GM21367 (cell line): ENCODE results near the gene C1QBP.
"Not testable (repeated sequence)": the region's sequence is repeated elsewhere in the genome, so short reads cannot be mapped to it uniquely, and the experiment has no call there.

Experiments used
- ATAC-seq: cut with Tn5 transposase; IDR thresholded peaks from one replicate; pipeline ENCODE4 v1.9.1; 2021; ENCODE audit not compliant: unreplicated experiment

C1QBP gene, protein sequence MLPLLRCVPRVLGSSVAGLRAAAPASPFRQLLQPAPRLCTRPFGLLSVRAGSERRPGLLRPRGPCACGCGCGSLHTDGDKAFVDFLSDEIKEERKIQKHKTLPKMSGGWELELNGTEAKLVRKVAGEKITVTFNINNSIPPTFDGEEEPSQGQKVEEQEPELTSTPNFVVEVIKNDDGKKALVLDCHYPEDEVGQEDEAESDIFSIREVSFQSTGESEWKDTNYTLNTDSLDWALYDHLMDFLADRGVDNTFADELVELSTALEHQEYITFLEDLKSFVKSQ

DNA sequence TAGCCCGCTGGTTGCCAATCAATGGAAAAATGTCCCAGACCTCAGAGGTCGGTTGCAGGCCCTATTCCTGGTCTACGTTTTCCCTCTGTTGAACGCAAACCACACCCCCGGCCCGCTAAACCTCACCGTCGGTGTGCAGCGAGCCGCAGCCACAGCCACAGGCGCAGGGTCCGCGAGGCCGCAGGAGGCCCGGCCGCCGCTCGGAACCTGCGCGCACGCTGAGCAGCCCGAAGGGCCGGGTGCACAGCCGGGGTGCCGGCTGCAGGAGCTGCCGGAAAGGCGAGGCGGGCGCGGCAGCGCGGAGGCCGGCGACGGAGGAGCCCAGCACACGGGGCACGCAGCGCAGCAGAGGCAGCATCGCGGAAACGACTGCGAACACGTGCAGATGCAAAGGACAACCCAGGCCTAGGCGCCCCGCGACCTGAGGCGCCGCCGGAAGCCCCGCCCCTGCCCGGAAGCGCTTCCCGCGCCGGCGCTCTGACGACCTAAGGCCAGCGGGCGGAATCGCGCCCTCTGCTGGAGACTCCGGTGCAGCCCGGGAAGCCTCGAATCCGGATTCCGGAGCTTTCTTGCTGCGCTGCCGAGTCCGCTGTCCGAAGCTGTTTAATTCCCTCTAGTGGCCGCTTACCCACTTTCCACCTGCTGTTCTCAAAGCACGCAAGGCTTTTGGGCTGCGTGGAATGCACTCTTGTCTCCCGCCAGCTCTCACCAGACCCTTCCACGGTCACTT, at the start of gene C1QBP:
Gene C1QBP, minus strand, starts transcription at position 440 of the 730 bp plus-strand sequence. Its CDS starts 82 bp downstream, at position 358.
- ATAC-seq = peak; percentile 60

DNA sequence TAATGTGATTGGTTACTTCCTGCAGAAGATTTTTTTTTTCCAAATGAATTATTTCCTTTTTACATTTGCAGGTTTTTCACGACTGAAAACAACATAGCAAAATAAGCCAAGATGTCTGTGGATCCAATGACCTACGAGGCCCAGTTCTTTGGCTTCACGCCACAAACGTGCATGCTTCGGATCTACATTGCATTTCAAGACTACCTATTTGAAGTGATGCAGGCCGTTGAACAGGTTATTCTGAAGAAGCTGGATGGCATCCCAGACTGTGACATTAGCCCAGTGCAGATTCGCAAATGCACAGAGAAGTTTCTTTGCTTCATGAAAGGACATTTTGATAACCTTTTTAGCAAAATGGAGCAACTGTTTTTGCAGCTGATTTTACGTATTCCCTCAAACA, 49.8 kb upstream of the C1QBP start:
- ATAC-seq = no peak

DNA sequence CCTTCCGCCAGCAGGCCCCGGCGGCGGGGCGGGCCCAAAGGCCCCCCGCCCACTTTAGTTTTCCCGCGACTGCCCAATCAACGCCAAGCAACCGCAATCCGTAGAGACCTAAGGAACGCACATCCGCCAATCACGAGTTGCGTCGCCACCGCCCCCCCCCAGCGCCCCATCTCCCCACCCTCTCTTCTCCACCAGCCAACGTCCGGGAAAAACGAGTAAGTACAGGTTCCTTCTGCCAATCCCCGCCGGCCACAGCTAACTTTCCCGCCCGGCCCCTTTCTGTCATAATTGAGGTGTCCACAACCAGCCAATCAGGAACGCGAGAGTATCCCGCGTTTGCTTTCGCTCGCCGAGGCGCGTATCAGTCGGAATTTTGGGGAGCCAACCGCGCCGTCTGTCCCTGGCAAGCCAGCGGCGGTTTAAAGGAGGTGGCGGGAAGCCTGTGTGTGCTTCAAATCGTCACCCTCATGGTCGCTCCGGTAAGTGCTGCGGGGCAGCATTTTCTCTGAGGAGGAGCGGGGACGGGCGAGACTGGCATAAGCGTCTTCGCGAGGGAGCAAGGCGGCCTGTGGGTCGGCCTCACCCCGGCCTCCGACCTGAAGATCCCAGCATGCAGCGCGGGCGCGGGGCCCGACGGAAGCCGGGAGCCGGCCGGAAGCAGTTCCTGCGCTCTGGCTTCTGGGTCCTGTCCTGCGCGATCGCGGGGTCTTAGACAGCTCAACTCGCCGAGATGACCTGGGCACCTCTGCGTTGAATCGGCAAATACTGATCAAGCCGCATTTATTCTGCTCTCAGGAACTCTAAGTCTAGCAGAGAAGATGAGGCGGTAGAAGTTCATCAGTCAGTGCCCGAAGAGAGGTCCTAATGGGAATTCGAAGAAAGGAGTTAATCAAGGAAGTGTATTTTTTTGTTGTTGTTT, 47.5 kb upstream of the C1QBP start, which contains the start of gene MIS12:
Gene MIS12, plus strand, starts transcription at position 361 of the 919 bp plus-strand sequence. CDS start 2,297 bp downstream, outside the sequence.
- ATAC-seq = peak; percentile 62

DNA sequence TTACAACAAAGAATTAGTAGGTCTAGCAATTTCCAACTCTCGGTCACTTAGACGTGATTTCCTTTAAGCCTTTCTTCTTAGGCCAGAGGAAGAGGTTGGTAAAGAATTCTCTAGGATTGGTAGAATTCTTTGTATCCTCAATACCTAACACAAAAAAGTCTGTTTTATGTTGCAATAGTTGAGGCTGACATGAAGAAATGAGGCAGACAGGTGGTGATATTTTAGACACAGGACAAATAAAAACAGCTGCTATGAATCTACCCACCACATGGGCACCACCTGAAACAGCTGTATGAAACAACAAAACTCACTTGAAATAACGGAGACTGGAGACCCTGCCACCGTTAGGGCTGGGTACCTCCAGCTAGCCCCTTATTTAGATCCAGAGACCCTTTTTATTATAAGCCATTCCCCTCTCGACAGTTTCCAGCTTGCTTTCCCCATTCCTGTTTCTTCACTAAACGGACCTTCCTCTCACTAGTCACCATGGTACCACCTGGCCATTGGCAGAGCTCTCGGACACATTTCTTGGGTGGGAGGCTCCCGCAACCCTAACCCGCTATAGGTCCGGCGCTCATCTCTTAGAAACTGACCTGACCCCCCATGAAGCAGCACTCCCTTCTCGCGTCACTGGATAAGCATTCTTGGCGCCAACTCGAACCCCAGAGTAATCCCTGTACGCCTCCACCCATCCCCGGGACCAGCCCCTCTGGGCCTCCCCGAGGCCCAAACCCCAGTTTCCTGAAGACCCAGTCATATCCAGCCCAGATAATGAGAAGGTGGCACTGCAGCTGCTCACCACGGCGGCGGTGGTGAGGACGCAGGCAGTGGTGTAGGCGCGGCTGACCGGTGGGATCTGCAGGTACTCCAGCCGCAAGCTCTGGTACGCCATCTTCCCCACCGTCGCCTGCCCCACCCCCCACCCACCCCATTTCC, 46.6 kb upstream of the C1QBP start, which contains the start of gene DERL2:
Gene DERL2, minus strand, starts transcription at position 909 of the 936 bp plus-strand sequence. Its CDS starts 17 bp downstream, at position 892.
- peak; percentile 6 for ATAC-seq

DNA sequence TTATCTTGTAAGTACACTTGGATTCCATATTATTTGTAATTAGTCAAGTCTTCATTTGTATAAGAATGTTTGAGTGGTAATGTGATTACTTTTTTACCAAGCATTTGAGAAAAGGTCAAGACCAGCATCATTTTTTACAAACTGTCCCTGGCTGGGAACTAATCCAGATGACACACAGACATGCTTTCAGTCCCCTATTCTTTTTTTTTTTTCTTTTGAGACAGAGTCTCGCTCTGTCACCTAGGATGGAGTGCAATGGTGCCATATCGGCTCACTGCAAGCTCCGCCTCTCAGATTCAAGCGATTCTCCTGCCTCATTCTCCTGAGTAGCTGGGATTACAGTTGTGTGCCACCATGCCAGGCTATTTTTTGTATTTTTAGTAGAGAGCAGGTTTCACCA, 42.5 kb upstream of the C1QBP start:
- no peak for ATAC-seq

DNA sequence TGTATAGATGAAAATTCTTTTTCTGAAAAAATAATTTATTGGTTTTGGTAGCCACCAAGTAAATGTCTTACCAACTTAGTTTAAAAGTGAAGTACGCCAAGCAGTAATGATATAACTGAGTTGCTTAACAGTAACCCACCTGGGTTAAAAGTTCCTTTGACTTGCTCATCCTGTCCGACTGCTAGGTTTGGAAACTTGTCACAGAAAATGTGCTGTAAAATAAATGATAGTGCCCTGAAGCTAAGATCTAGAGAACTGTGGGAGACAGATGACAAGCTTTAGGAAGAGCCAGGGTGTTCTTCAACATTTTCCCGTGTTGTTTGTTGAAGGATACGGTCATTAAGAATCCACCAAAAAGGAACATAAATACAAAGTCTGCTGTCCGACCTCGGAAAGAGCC, 42.0 kb upstream of the C1QBP start:
- no peak for ATAC-seq

DNA sequence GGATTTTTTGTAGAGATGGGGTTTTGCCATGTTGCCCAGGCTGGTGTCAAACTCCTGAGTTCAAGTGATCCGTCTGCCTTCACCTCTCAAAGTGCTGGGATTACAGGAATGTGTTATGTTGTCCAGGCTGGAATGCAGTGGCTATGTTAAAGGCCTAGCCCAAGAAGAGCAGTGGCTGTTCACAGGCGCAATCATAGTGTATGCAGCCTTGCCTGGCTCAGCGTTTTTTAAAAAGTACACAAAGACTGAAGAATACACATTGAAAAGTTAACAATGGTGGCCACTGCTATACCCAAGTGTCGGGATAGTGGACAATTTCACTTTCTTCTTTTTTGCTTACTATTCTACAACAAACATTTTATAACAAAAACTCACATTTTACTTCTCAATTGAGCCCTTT, 40.0 kb upstream of the C1QBP start:
- no peak for ATAC-seq

DNA sequence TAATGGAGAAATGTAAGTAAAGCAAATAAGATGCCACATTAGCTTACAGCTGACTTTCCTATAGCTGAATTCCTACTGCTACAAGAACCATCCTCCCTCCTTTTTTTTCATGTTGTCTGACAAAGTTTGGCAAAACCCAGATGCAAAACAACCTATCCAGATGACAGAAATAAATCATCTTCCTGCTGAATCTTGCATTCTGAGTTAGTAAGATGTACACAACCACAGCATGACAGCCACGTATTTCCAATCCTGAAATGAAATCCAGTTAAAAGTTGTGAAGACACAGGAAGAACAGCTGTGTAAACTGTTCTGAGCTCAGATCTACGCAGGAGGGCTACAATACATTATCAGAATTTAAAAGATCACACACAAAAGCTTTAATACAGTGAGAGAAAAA, 35.0 kb upstream of the C1QBP start:
- ATAC-seq = no peak

DNA sequence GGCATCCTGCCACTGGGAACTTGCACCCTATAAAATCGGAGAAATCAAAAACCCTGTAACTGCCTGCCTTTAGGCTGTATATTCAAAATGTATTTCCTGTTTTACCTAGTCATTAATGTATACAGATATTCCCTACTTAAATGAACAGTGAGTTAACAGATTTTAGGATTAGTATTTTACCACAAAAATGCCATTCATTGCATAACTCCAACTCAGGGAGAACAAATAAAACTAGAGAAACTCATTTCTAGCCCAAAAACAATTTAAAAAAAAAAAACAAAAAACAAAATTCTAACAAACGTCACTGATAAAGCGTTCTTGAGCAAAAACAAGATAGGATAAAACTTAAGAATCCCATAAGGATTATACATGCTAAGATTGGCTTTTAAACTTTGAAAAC, 33.6 kb upstream of the C1QBP start:
- no peak for ATAC-seq

DNA sequence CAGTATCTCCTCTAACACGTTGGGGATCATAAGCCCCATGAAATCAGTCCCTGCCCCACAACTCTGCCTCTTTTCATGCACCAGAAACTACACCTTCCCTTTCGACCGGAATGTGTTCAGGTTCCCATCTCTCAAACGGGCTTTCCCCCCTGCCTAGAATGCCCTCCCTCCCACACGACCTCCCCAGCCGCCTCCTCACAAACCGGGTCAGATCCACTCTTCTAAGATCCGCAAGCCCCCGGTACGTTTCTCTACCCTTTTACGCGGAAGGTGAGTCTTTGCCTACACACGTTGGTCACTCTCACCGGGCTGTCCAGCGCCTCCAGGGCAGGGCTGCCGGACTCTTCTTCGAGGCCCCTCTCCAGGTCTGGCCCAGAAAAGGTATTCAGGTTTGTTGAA, 29.1 kb upstream of the C1QBP start:
- ATAC-seq = peak; percentile 11

DNA sequence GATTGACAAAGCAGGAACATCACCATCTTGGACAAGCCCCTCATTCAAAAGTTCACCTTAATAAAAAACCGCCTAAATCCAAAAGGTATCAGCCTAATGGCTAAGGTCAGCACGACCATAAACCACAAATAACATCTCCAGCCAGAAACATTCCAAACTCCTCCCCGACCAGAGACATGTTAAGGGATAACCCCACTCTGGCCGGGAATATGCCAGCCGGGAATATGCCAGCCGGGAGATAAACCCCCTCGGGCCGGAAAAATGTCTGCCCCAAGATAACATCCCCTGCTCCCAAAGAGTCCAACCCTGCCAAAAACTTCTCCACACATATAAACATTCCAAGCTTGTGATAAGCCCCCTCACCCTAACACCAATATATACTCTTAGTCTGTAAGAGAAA, 28.5 kb upstream of the C1QBP start:
- no peak for ATAC-seq

DNA sequence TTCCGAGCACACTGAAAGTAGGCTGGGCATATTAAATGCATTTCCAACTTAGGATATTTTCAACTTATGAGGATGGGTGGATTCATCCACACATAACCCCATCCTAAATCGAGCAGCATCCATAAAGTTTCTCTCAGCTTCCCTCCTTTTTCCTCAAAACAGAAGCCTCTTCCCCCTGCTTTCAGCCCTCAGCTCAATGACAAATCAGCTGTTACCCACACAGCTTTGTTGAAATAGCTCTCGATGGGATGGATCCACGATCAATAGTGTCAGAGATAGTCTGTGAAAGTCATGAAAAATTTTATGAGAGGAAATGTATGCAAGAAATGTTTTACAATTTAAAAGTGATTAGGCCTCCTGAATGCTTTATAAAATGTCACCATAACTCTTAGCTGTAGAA, 27.3 kb upstream of the C1QBP start:
- ATAC-seq = no peak

DNA sequence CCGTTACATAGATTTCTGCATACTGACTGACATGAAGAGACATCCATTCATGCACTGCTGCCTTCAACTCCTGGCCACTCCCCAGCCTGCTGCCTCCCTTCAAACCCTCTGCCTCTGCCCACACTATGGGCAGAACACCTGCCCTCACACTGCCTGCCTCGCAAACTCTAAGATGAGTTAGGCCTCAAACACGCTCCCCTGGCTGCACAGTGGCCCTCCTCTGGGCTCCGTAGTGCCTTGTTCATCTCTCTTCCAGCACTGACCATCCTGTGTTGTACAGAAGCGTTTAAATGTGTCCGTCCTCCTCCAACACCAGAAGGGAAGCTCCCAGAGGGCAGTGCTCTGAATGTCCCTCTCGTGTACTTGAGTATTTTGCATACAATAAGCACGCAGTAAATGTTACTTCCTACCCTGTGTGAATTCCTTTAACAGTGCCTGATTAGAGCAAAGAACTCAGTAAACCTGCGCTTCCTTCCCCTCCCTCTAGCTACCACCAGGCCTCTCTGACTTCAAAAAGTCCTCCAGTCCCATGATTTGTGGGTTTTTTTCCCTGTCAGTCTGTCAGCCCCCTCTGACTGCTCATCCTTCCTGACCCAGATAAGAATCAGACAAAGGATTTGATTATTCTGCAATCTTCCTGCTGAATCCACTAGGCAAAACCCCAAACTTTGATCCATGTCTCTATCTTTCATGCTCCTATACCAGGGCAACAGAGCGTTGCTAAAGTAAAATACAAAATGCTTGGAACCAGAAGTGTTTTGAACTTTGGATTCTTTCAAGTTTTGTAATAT, 26.0 kb upstream of the C1QBP start:
- no peak for ATAC-seq

DNA sequence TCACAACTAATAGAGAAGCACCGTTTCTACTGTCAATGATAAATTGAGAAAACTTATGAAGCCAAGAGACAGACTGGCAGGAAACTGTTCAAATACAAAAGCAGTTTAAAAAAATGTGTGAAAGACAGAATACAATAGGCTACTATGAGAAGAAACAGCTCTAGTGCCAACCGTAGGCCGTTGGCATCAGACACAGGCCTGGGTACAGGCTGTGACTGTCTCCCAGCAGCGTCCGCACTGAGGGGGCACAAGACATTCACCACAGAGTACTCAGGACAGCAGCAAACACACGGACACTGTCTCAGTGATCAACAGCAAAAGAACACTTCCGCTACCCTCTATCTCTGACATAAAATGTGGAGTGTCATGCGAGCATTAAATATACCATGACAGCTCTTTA, 7.8 kb upstream of the C1QBP start:
- ATAC-seq = no peak

DNA sequence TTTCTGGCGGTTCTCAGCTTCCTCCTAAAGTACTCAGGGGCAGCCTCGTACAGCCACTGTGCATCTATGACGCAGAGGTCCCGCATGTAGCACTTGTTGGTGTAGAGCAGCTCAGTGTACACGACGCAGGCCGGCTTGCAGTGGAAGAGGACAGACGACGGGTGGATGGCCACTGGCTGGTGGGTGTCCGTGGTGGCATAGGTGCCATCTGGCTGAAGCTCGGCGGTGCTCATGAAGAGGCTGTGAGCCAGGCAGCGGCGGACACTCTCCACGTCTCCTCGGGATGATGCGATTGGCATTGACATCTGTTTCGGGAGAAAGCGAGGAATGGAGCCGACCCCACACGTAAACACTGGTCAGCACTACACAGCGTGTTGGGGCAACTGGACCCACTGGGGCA, 5.3 kb upstream of the C1QBP start:
- no peak for ATAC-seq

DNA sequence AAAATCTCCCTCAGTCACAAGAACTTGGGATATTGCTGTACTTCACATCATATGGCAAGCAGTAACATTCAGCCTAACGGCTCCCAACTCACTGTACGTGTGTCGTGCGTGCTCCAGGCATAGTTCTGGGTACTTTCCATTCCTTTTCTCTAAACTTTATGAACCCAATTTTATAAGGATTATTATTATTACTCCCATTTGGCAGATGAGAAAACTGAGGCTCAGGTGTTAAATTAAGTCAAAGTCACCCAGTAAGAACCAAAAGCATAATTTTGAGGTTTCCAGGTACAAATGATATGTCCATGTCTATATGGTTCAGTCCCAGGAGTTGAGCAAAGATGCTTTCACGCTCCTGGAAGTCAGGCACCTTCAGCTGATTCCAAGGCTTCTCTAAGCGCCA, 4.8 kb upstream of the C1QBP start:
- no peak for ATAC-seq

DNA sequence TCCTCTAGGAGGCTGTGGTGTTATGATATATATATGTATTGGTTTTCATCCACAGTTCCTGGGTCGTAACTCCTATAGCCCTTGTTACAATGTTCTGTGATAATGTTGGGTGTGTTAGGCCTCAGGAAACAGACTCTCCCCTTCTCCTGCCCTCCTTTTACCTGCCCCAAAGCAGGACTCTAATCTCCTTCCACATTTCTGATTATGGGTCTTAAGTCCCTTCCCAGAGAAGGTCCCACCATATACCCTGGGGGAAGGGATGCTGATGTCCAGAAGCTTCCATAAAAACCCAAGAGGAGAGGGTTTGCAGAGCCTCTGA, 450 bp upstream of the C1QBP start:
- no peak for ATAC-seq

DNA sequence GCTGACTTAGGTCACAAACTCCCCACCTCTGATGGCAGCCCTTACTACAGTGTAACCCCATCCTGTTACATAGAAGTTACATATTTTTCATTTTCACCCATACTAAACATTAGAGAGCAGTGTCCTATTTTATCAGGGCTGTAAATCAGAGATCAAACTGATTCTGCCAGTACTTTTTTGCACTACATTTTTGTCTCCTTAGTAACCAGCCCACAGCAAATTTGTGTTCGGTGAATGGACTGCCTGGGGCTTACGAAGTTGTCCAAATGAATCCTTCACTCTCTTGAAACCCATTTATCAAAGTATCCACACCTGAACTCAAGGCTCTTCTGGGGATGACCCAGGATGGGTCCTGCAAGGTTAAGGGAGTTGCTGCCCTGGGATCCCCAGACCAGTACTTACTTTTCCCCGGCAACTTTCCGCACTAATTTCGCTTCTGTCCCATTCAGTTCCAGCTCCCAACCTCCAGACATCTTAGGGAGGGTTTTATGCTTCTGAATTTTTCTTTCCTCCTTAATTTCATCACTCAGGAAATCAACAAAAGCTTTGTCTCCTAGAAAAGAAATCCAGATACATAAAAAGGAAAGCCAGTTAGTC, 1.1 kb downstream of the C1QBP start:
- ATAC-seq = no peak

DNA sequence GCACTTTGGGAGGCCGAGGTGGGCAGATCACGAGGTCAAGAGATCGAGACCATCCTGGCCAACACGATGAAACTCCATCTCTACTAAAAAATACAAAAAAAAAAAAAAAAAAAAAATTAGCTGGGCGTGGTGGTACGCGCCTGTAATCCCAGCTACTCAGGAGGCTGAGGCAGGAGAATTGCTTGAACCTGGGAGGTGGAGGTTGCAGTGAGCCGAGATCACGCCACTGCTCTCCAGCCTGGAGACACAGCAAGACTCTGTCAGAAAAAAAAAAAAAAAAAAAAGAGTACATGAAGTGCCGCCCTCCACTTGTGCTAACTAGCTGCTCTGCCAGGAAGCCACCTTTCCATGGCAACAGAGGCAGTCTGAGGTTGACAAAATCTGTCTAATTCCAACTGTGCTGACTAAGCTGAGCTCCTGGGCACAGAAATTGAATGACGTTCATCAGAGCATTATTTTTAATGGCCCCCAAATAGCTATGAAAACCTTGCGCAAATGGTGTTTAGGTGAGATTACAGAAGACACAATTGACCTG, 3.1 kb downstream of the C1QBP start:
- not testable (repeated sequence) for ATAC-seq
